ENCODE results near the gene SPIRE2. TPM values are rescaled to one million over a fixed set of nuclear protein-coding genes. Genes with fewer than 3 reads are reported as not detected.

SPIRE2 gene
- polyA plus RNA-seq, 1 donor from 2014 or later = 45.0 TPM

- H3K79me2 ChIP-seq (replicated peaks; ENCODE audit: insufficient read depth, low read length) = no peaks in the 10 kb centered on the region
- H2AFZ ChIP-seq (ENCODE audit: low read depth, low read length) = no peak overlapping the region
- no peak overlapping the region for H3K4me2 ChIP-seq (ENCODE audit: low read length)
- no peak overlapping the region for H3K4me3 ChIP-seq (ENCODE audit: low read length)
- no peak overlapping the region for H3K9ac ChIP-seq (ENCODE audit: low read length)
- peaks cover 18% of the 10 kb centered on the region for H3K36me3 ChIP-seq (ENCODE audit: insufficient read depth, low read length)
- H3F3A ChIP-seq (ENCODE audit: insufficient read depth, low read length, poor library complexity, severe bottlenecking) = no peaks in the 10 kb centered on the region
- peaks cover 6% of the 10 kb centered on the region for H3K9me3 ChIP-seq (ENCODE audit: low read length)
- H3K9me2 ChIP-seq (ENCODE audit: insufficient read depth, low read length) = no peaks in the 10 kb centered on the region
- H4K20me1 ChIP-seq (ENCODE audit: insufficient read depth) = no peaks in the 10 kb centered on the region
- no peak overlapping the region for H3K27ac ChIP-seq (ENCODE audit: low read length)
- no peak for TF ChIP-seq EP300 (conservative IDR thresholded peaks at IDR 0.05; ENCODE audit: poor library complexity, severe bottlenecking)
- TF ChIP-seq REST (IDR thresholded peaks at IDR 0.05; ENCODE audit: borderline replicate concordance) = no peak
- no peak for TF ChIP-seq MXI1 (conservative IDR thresholded peaks at IDR 0.05; ENCODE audit: poor library complexity, severe bottlenecking)
- no peak for TF ChIP-seq POLR2AphosphoS5 (IDR thresholded peaks at IDR 0.05)
- no peak for TF ChIP-seq TAF1 (IDR thresholded peaks at IDR 0.05; ENCODE audit: low read depth)
- no peak for TF ChIP-seq RAD21 (conservative IDR thresholded peaks at IDR 0.05)
- TF ChIP-seq EZH2 (IDR thresholded peaks at IDR 0.05; ENCODE audit: borderline replicate concordance, insufficient read depth, low read length, poor library complexity, severe bottlenecking) = no peak
- no peak for TF ChIP-seq SMC3 (conservative IDR thresholded peaks at IDR 0.05; ENCODE audit: poor library complexity)
- TF ChIP-seq CTCF (IDR thresholded peaks at IDR 0.05; ENCODE audit: poor library complexity, severe bottlenecking) = no peak
- H3K27me3 ChIP-seq (ENCODE audit: insufficient read depth, low read depth, low read length) = no peaks in the 10 kb centered on the region
Observed at GRCh38 chr16:89864527-89864820, 36.2 kb downstream of the SPIRE2 start.

GRCh38 chr16:89867918-89868317, 39.6 kb downstream of the SPIRE2 start:
- Histone ChIP-seq H3F3A (ENCODE audit: insufficient read depth, low read length, poor library complexity, severe bottlenecking) (no peaks in the 10 kb centered on the region), H4K20me1 (ENCODE audit: insufficient read depth) (no peaks in the 10 kb centered on the region), H3K9me3 (ENCODE audit: low read length) (peaks cover 6% of the 10 kb centered on the region), H3K36me3 (ENCODE audit: insufficient read depth, low read length) (peaks cover 11% of the 10 kb centered on the region), H3K9me2 (ENCODE audit: insufficient read depth, low read length) (no peaks in the 10 kb centered on the region), H3K4me2 (ENCODE audit: low read length) (no peak overlapping the region), H3K27me3 (ENCODE audit: insufficient read depth, low read depth, low read length) (no peaks in the 10 kb centered on the region), H3K79me2 (replicated peaks; ENCODE audit: insufficient read depth, low read length) (no peaks in the 10 kb centered on the region), H3K4me3 (ENCODE audit: low read length) (no peak overlapping the region), H3K9ac (ENCODE audit: low read length) (no peak overlapping the region), H2AFZ (ENCODE audit: low read depth, low read length) (no peak overlapping the region), H3K27ac (ENCODE audit: low read length) (no peak overlapping the region)
- TF ChIP-seq TAF1 (IDR thresholded peaks at IDR 0.05; ENCODE audit: low read depth) = no peak
- TF ChIP-seq RAD21 (conservative IDR thresholded peaks at IDR 0.05) = no peak
- TF ChIP-seq EP300 (conservative IDR thresholded peaks at IDR 0.05; ENCODE audit: poor library complexity, severe bottlenecking) = no peak
- TF ChIP-seq REST (IDR thresholded peaks at IDR 0.05; ENCODE audit: borderline replicate concordance) = no peak
- no peak for TF ChIP-seq MXI1 (conservative IDR thresholded peaks at IDR 0.05; ENCODE audit: poor library complexity, severe bottlenecking)
- TF ChIP-seq SMC3 (conservative IDR thresholded peaks at IDR 0.05; ENCODE audit: poor library complexity) = no peak
- no peak for TF ChIP-seq CTCF (IDR thresholded peaks at IDR 0.05; ENCODE audit: poor library complexity, severe bottlenecking)
- TF ChIP-seq POLR2AphosphoS5 (IDR thresholded peaks at IDR 0.05) = no peak
- TF ChIP-seq EZH2 (IDR thresholded peaks at IDR 0.05; ENCODE audit: borderline replicate concordance, insufficient read depth, low read length, poor library complexity, severe bottlenecking) = no peak
